ENCODE data around the gene OR52E8.

GRCh38 chr11:5809122-5809519 lies 48.4 kb downstream of the OR52E8 start:
- TF ChIP-seq CTCF (IDR thresholded peaks at IDR 0.05; ENCODE audit: borderline replicate concordance, extremely low read depth, low read length, poor library complexity, severe bottlenecking), result no peak
- no peak for TF ChIP-seq EZH2 (IDR thresholded peaks at IDR 0.05; ENCODE audit: borderline replicate concordance, low read depth, low read length, severe bottlenecking)
